Adipocyte (in vitro differentiated cells): ENCODE data around the gene NEU1.
A peak's percentile ranks its signal among the peaks of the same experiment; 100 is the strongest.
"Not testable (repeated sequence)": the region's sequence is repeated elsewhere in the genome, so short reads cannot be mapped to it uniquely, and the experiment has no call there.

Experiments used
- DNase-seq: peaks from one replicate; pipeline ENCODE4 v3.0.0-alpha.2; 2015; ENCODE audit warnings: low read depth
- H3K27me3 ChIP-seq: replicated peaks from 2 replicates; pipeline ENCODE4 v1.7.0; 2013; ENCODE audit warnings: mild to moderate bottlenecking, low read length, moderate library complexity; ENCODE audit not compliant: control insufficient read depth, insufficient read depth
- H3K36me3 ChIP-seq: 2 replicates; pipeline ENCODE4 v1.7.0; 2013; ENCODE audit warnings: low read length, mild to moderate bottlenecking, moderate library complexity; ENCODE audit not compliant: control insufficient read depth, insufficient read depth, severe bottlenecking
- H3K4me1 ChIP-seq: 2 replicates; pipeline ENCODE4 v1.7.0; 2013; ENCODE audit warnings: mild to moderate bottlenecking, low read length, moderate library complexity; ENCODE audit not compliant: control insufficient read depth, insufficient read depth
- H3K4me3 ChIP-seq: 2 replicates; pipeline ENCODE4 v1.7.0; 2013; ENCODE audit warnings: mild to moderate bottlenecking, low read length, moderate library complexity
- H3K9ac ChIP-seq: 2 replicates; pipeline ENCODE4 v1.7.0; 2013; ENCODE audit warnings: mild to moderate bottlenecking, low read length, moderate library complexity
- H3K9me3 ChIP-seq: 2 replicates; pipeline ENCODE4 v1.7.0; 2013; ENCODE audit warnings: mild to moderate bottlenecking, low read length, moderate library complexity; ENCODE audit not compliant: control insufficient read depth

NEU1 gene

GRCh38 chr6:31823592-31824196 is 38.9 kb downstream of the NEU1 start:
- H3K9ac ChIP-seq = peak overlapping the region; percentile 99
- not testable (repeated sequence) for H3K9me3 ChIP-seq, H3K27me3 ChIP-seq, H3K4me3 ChIP-seq, DNase-seq, H3K36me3 ChIP-seq
- H3K4me1 ChIP-seq = peaks cover 39% of the 10 kb centered on the region

DNA sequence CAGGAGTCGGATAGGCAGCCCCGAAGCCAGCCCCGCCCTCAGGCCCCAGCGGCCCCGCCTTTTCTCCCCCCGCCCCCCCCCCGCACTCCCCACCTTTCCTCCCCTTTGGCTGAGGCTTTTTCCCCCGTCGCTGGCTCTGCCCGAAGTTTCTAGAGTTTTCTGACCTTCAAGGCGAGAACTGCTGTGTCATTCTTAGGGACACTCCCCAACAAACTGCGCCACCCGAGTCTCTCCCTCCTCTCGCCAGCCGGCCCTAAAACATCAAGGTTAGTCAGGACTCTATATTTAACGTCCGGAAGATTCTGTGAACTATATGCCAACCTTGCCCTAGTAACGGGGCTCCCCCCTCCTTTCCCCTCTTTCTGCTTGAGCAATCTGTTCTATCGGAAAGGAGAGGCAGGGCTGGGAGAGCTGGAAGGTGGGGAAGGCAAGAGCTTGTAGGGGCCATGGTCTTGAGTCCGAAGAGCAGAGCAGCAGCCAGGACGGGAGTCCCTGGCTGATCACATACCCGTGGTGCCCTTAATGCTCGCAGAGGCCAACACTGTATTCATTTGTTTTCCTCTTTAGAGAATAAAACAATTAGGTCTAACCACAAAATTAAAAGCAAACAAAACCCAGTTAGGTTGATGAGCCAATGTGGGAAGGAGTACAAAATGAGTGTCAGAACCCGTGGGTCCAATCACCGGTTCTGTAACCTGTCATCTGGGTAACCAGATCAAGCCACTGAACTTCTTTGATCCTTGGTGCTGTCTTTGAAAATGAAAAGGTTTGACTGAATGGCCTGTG is 40.4 kb downstream of the NEU1 start:
- Histone ChIP-seq H3K4me1 (peaks cover 49% of the 10 kb centered on the region), H3K36me3 (no peaks in the 10 kb centered on the region), H3K9ac (peak overlapping the region; percentile 99), H3K4me3 (peak overlapping the region; percentile 92), H3K27me3 (no peaks in the 10 kb centered on the region), H3K9me3 (no peaks in the 10 kb centered on the region)
- DNase-seq = peak; percentile 90

DNA sequence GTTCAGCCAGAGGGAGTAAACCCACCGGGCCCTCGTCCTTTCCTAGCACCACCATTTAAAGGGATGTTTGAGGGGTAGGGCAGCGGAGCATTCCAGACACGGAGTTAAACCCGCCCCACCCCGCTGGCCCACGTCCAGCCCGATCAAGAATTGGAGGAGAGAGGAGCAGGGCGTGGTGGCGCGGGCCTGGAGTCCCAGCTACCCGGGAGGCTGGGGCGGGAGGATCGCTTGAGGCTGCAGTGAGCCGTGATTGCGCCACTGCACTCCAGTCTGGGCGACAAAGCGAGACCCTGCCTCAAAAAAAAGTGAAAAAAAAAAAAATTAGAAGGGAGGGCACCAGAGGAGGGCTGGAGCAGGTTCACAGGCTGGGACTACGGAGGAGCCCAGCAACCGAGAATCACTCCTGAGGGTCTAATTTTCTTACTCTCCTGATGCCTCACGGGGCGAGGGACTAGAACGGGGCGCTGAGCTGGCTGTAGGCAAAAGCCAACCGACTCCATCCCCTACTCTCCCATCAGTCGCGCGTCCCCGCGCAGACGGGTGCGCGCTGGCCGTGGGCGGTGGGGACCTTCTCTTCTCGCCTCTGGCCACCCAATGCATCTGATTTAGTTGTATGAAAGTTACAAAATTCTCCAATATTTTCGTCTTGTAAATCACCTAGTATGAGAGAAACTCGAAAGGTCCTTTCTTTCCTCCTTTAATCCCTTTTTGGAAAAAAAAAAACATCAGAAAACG is 41.2 kb downstream of the NEU1 start:
- Histone ChIP-seq H3K36me3 (no peaks in the 10 kb centered on the region), H3K9ac (peak overlapping the region; percentile 99), H3K9me3 (no peaks in the 10 kb centered on the region), H3K27me3 (no peaks in the 10 kb centered on the region), H3K4me3 (peak overlapping the region; percentile 92), H3K4me1 (peaks cover 47% of the 10 kb centered on the region)
- DNase-seq = peak; percentile 37

GRCh38 chr6:31820399-31820798 is 42.2 kb downstream of the NEU1 start:
- H3K4me1 ChIP-seq = peaks cover 44% of the 10 kb centered on the region
- H3K27me3 ChIP-seq, H3K36me3 ChIP-seq, H3K9me3 ChIP-seq, H3K4me3 ChIP-seq, H3K9ac ChIP-seq, DNase-seq: not testable (repeated sequence)

- no peaks in the 10 kb centered on the region for H3K27me3 ChIP-seq
- H3K4me1 ChIP-seq = peaks cover 44% of the 10 kb centered on the region
- H3K36me3 ChIP-seq = no peaks in the 10 kb centered on the region
- H3K9me3 ChIP-seq = no peaks in the 10 kb centered on the region
- no peak for DNase-seq
- H3K4me3 ChIP-seq = no peak overlapping the region
- H3K9ac ChIP-seq = no peak overlapping the region
These were observed 42.7 kb downstream of the NEU1 start for GRCh38 chr6:31819871-31820299.

DNA sequence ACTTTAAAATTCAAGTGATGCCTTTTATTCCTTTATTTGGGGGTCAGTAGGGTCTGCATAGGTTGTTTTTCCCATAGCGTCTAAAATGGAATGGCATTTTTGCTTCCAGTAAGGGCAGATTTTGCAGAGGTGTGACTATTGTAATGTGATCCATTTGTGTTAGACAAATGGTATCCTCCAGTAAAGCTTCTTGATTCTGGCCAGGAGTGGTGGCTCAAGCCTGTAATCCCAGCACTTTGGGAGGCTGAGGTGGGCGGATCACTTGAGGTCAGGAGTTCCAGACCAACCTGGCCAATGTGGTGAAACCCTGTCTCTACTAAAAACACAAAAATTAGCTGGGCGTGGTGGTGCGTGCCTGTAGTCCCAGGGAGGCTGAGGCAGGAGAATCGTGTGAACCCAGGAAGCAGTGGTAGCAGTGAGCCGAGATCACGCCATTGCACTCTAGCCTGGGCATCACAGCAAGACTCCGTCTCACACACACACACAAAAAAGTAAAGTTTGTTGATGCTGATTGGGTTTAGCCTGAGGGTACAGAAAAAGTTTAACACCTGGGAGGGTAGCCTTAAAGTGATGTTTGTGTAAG is 44.6 kb downstream of the NEU1 start:
- not testable (repeated sequence) for H3K9me3 ChIP-seq, H3K36me3 ChIP-seq, DNase-seq, H3K27me3 ChIP-seq
- Histone ChIP-seq H3K4me1 (peaks cover 50% of the 10 kb centered on the region), H3K9ac (peak overlapping the region; percentile 67), H3K4me3 (peak overlapping the region; percentile 82)

DNA sequence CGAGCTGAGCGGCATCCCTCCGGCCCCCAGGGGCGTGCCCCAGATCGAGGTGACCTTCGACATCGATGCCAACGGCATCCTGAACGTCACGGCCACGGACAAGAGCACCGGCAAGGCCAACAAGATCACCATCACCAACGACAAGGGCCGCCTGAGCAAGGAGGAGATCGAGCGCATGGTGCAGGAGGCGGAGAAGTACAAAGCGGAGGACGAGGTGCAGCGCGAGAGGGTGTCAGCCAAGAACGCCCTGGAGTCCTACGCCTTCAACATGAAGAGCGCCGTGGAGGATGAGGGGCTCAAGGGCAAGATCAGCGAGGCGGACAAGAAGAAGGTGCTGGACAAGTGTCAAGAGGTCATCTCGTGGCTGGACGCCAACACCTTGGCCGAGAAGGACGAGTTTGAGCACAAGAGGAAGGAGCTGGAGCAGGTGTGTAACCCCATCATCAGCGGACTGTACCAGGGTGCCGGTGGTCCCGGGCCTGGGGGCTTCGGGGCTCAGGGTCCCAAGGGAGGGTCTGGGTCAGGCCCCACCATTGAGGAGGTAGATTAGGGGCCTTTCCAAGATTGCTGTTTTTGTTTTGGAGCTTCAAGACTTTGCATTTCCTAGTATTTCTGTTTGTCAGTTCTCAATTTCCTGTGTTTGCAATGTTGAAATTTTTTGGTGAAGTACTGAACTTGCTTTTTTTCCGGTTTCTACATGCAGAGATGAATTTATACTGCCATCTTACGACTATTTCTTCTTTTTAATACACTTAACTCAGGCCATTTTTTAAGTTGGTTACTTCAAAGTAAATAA is 45.3 kb downstream of the NEU1 start:
- H3K27me3 ChIP-seq, H3K9me3 ChIP-seq, DNase-seq, H3K36me3 ChIP-seq: not testable (repeated sequence)
- Histone ChIP-seq H3K4me1 (peaks cover 43% of the 10 kb centered on the region), H3K9ac (peak overlapping the region; percentile 67), H3K4me3 (peak overlapping the region; percentile 82)

DNA sequence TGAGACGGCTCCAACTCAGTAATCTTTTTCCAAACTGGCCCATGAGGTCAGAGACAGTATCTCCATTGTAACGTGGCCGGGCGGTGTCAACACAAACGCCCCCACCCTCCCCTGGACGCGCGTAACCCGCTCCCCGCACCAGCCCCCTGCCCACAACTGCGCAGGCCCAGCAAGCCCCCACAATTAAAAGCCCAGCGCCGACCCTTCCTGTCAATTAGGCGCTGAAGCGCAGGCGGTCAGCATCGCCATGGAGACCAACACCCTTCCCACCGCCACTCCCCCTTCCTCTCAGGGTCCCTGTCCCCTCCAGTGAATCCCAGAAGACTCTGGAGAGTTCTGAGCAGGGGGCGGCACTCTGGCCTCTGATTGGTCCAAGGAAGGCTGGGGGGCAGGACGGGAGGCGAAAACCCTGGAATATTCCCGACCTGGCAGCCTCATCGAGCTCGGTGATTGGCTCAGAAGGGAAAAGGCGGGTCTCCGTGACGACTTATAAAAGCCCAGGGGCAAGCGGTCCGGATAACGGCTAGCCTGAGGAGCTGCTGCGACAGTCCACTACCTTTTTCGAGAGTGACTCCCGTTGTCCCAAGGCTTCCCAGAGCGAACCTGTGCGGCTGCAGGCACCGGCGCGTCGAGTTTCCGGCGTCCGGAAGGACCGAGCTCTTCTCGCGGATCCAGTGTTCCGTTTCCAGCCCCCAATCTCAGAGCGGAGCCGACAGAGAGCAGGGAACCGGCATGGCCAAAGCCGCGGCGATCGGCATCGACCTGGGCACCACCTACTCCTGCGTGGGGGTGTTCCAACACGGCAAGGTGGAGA is 47.4 kb downstream of the NEU1 start, which contains the start of the genes HSPA1A and HSPA1L:
Gene HSPA1A (plus strand): TSS at position 519 of the 814 bp plus-strand sequence. CDS start 214 bp downstream, at position 733.
Gene HSPA1L (minus strand): TSS at position 259 of the 814 bp plus-strand sequence. CDS start 3,311 bp downstream, outside the sequence.
- H3K4me3 ChIP-seq = peak within 1 kb of the TSS; percentile 90
- peak; percentile 97 for DNase-seq
- H3K9me3 ChIP-seq = no peaks in the 10 kb centered on the region
- H3K9ac ChIP-seq = peak within 1 kb of the TSS; percentile 91
- H3K4me1 ChIP-seq = peaks cover 32% of the 10 kb centered on the region
- H3K27me3 ChIP-seq = no peaks in the 10 kb centered on the region
- no peaks in the 10 kb centered on the region for H3K36me3 ChIP-seq

GRCh38 chr6:31814677-31815024 is 48.0 kb downstream of the NEU1 start:
- H3K9ac ChIP-seq = peak overlapping the region; percentile 86
- DNase-seq = peak; percentile 98
- H3K36me3 ChIP-seq = no peaks in the 10 kb centered on the region
- no peaks in the 10 kb centered on the region for H3K9me3 ChIP-seq
- no peaks in the 10 kb centered on the region for H3K27me3 ChIP-seq
- H3K4me1 ChIP-seq = peaks cover 28% of the 10 kb centered on the region
- peak overlapping the region; percentile 90 for H3K4me3 ChIP-seq

DNA sequence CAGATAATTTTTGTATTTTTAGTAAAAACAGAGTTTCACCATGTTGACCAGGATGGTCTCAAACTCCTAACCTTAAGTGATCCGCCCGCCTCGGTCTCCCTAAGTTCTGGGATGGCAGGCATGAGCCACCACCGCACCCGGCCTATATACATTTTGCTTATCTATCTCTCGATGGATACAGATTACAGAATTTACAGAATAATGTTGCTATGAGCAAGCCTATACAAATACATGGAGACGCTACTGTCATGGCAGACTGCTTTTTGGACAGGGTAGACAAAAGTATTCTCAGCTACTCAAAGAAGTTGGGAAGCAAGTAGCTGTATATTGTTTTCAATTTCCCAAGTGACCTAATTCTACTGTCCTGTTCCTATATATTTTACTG is 49.2 kb downstream of the NEU1 start:
- peaks cover 17% of the 10 kb centered on the region for H3K4me1 ChIP-seq
- no peaks in the 10 kb centered on the region for H3K36me3 ChIP-seq
- peak overlapping the region; percentile 91 for H3K9ac ChIP-seq
- H3K27me3 ChIP-seq = no peaks in the 10 kb centered on the region
- no peak for DNase-seq
- H3K9me3 ChIP-seq = no peaks in the 10 kb centered on the region
- peak overlapping the region; percentile 76 for H3K4me3 ChIP-seq
